ENCODE measurements around the gene CNTNAP5. TPM values are rescaled to one million over a fixed set of nuclear protein-coding genes. Genes with fewer than 3 reads are reported as not detected.
"Not testable (repeated sequence)": the region's sequence is repeated elsewhere in the genome, so short reads cannot be mapped to it uniquely, and the experiment has no call there.

The CNTNAP5 gene
- polyA plus RNA-seq, 4 donors = 0.06 to 0.75 (median 0.12) TPM

DNA sequence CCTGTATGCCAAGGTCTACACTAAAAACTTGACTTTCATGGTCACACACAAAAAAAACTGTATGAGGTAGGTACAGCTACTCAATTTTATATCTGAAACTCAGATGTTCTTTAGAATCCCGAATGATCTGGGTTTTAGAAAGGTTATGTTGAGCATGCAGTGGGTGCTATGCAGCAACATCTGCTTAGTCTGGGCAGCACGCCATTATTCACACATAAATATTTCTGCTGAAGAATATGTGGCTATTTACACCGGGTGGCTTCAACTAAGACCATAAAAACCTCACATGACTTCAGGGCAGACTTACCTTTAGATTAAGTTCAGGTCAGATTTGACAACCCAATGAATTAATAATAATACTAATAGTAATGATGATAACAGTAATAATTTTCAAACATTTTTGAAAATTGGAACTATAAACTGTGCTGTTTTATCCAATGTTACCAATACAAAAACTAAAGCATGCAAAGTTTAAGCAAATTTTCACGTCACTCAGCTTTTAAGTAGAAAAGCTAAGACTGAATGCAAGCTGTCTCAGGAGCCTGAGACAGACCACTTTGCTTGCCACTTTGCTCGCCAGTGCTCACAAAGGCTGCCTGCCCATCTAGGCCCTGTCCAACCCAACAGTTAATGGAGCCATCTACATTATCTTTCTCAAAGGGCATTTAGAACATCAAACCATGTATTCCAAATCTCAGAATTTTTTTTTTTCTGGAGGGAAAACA, 292.0 kb downstream of the CNTNAP5 start:
- DNase-seq (ENCODE audit: low read depth in 4 of 4, low spot score in 3 of 4) = no peak

DNA sequence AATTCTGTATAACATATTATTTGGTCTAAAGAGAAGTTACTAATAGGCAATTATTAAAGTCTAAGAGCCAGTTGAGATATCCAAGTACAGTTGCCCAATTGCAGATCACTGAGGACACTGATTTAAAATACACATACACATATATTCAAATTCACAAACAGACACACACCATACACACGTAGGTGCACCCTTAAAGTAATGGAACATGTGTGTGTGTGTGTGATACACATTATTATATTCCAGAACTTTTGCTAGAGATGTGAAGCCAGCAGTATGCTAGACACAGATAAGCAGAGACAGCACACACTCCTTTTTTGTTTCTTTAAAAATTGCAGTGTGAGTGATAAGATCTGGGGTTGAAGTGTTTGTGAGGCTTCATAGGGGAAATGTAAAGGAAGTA, 292.5 kb downstream of the CNTNAP5 start:
- DNase-seq (ENCODE audit: low read depth in 4 of 4, low spot score in 3 of 4) = no peak

DNA sequence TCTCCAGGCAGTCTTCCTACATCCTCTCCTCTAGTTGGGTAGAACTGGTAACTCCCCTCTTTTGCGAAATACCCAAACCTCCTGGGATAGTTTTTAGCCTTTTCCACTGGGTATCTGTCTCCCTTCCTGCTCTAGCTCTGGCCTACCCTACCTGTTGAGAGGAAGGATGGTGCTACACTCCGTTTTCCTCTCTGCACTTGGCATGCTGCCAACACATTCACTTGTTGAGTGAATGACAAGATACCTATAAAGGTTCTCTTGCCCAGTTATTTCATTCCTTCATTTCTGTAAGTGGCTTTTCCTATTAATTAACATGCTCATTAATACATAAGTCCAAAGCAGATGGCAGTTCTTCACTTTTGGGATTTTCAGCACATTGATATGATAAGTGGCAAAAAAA, 293.8 kb downstream of the CNTNAP5 start:
- DNase-seq (ENCODE audit: low read depth in 4 of 4, low spot score in 3 of 4) = no peak

DNA sequence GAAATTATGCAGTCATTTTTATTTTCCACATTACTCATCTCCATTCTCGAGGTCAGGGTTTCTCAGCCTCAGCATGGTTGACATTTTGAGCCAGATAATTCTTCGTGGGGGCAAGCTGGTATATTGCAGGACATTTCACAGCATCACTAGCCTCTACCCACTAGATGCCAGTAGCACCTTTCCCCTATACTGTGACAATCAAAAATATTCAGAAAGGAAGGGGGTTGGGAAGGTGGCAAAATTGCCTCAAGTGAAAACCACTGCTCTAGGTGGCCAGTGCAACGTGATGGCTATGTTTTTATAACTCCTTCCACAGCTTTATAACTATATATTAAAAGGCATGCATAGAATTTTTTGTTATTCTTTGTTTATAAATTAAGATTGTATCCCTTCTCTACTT, 294.5 kb downstream of the CNTNAP5 start:
- DNase-seq (ENCODE audit: low read depth in 4 of 4, low spot score in 3 of 4) = no peak

DNA sequence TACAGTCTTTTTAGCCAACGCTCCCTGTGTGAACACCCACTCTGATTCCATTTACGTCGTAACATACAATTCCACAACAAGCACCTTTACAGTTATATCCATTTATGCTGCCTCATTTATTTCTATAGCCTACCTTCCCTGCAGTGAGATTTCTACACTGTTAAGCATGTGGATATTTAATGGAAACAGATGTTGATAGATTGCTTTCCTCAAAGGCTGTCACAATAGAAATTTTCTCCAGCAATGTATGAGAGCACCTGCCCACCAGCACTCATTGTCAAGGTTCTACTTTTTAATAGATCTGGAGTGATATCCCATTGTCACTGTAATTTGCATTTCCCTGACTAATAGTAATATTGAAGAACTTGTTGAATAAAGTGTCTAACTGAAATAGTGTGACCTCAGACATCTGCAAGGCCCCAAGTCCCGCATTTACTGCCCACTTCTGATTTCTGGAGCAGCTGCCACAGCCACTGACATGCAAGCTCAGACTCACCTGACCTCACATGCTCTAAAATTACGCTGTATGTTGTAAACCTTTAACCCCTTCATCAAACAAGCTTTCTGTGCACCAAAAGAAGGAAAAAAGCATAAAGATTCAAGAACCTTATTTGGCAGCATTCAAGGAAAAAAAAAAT, 295.1 kb downstream of the CNTNAP5 start:
- DNase-seq (ENCODE audit: low read depth in 4 of 4, low spot score in 3 of 4) = no peak

DNA sequence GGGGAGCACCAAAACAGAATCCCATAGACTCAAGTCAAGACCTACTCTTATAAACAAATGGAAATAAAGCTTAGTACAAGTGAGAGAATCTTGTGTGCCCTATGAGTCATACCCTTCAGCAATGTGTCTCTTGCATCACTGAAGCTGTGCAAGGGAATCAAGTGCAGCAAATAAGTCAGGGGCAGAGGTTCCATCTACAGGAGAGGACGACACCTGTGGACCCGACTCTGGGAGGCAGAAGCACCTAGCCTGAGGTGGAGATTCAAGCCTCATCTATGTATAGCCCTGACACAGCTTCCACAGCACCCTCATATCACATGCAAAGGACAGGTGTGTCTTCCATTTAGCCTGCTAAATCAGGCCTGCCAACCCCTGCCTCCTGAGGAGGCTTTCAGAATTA, 298.2 kb downstream of the CNTNAP5 start:
- DNase-seq (ENCODE audit: low read depth in 4 of 4, low spot score in 3 of 4) = no peak

DNA sequence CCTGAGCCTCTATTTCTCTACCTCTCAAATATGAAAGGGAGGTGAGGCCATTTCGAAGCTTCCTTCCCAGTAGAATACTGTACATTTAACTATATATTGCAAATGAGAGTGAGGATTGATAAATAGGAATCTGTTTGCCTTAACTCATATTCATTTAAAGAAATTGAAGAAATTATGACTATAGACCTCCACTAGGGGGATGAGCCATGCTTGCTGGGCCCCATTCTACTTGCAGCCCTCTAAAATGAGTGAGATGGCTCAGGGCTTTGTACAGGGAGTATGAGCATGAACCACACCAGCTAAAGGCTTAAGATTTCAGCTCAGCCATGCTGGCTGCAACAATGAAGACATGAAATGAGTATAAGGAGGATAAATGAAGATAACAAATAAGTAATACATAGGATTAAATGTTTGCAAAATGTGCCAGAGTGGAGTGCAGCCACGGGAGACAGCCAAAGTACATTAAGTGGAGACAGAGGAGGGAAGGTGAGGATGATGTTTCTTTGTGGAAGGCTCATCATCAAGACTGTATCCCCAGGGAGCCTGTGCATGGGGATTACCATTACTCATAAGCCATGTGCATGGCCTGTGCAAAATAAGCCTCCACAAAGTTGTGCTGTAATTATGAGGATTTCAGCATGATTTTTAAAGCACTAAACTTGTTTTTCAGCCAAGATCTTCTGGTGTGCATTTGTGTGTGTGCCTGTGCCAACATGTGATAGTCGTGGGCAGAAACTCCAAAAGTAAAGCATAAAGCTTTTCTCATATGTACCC, 300.8 kb downstream of the CNTNAP5 start:
- DNase-seq (ENCODE audit: low read depth in 4 of 4, low spot score in 3 of 4) = no peak

DNA sequence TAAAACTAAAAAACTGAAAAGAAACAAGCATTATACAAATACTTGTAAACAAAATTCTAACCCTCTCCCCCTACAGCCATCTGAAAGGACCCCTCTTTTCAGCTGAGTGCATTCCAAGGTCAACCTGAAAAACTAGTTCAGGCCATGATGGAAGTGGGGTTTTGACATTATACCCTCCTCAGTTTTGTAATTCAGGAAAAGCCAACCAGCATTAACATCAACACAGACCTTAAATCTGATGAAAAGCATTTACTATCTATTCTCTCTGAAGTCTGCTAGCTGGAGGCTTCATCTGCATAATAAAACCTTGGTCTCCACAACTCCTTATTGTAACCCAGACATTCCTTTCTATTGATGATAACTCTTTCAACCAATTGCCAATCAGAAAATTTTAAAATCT, 302.2 kb downstream of the CNTNAP5 start:
- no peak for DNase-seq (ENCODE audit: low read depth in 4 of 4, low spot score in 3 of 4)

DNA sequence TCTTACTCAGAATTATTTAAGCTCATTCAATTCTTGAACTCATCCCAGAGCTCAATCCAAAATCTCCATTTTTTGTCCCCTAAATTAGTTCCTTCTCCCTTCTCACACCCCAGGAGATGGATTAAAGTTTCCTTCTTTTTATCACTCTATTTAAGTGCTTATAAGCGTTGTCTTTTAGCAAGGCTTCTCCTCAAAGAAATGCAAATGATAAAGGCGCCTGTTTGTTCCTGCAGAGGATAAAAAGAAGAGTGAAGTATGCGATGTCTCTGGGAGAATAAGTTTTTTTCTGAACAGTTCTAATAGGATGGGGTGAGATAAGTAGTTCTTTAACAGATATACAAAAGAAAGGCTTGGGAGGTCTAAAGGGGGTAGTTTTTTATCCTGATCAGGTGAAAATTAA, 303.3 kb downstream of the CNTNAP5 start:
- DNase-seq (ENCODE audit: low read depth in 4 of 4, low spot score in 3 of 4) = no peak

DNA sequence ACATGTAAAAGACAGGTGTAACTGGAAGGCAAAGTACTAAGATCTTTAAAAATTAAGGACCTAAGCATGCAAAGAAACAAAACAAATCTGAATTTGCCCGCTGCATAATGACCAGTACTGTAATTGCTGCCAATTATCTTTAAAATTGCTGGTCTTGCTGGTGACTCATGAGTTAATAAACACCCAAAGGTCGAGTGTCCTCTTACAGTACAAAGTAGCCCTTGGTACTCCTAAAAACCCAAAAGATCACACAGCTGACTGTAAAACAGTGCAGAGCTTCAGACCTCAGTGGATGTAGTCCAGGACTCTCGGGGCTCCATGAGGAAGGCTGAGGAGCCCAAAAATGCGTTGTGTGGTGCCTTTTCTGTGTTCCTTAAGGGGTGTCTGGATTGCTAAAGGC, 308.7 kb downstream of the CNTNAP5 start:
- no peak for DNase-seq (ENCODE audit: low read depth in 4 of 4, low spot score in 3 of 4)

DNA sequence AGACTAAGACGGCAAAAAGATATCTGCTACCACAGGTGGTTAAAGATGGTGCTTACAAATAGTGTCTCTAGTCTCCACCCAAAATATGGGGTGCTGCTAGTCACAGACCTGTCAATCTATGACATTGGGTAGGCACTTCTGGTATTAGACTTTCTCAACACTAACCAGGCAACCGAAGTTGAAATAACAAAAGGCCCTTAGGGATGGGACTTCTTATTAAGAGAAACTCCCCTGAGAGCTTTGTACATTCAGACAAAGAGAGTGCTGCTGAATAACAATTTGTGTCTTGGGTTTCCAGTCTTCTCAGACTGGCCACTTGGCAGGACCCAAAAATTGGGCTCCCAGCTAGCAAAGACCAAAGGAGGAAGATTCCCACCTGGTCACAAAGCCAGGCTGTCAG, 310.0 kb downstream of the CNTNAP5 start:
- DNase-seq (ENCODE audit: low read depth in 4 of 4, low spot score in 3 of 4) = no peak

DNA sequence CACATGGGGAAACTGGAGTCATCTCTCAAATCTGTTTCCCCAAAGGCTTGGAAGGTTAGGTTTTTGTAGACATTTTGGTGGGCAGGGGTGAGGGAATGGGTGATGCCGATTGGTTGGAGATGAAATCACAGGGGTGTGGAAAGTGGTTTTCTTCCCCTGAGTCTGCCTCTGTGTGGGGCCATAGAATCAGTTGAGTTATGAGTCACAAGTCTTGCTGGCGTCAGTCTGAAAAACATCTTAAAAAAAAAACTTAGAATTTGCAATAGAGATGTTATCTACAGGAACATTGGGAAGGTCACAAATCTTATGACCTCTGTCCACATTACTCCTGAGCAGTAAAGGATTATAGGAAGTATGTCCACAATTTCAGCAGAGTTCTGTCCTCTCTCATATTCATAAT, 314.6 kb downstream of the CNTNAP5 start:
- no peak for DNase-seq (ENCODE audit: low read depth in 4 of 4, low spot score in 3 of 4)

DNA sequence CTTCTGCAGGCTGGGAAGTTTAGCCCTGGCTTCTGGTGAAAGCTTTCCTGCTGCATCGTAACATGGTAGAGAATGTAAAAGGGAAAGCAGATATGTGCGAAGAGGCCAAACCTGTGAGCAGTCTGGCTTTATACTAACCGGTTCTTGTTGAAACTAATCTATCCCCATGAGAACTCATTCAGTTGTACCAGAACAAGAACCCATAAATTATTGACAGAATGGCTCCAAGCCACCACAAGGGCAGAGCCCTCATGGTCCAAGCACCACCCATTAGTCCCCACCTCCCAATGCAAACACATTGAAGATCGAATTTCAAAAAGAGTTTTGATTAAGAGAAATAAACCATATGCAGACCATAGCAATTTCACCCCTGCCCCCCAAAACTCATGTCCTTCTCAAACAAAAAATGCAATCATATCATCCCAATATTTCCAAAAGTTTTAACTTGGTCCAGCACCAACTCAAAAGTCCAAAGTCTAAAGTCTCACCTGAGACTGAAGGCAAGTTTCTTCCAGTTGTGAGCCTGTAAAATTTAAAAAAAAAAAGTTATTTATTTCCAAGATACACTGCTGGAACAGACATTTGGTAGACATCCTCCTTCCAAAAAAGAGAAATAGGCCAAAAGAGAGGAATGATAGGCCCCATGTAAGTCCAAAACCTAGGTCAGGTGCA, 318.9 kb downstream of the CNTNAP5 start:
- no peak for DNase-seq (ENCODE audit: low read depth in 4 of 4, low spot score in 3 of 4)

DNA sequence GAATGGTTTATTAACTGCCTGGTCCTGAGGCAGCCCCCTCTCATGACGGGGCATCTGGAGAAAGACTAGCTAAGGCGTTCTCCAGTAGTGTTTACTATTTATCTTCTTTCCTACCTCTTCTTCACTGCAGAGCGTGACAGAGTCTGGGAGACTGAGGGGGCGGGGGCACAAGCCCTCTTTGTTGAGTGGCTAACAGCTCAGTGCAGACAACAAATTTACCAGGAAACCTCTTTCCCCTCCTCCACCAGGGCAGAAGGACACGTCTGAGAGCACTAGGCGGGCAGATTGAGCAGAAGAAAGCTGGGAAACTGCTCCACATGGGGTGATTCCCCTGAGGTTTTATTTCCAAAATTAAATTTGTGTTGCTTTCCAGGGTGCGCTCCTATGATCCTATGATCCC, 322.1 kb downstream of the CNTNAP5 start:
- no peak for DNase-seq (ENCODE audit: low read depth in 4 of 4, low spot score in 3 of 4)

DNA sequence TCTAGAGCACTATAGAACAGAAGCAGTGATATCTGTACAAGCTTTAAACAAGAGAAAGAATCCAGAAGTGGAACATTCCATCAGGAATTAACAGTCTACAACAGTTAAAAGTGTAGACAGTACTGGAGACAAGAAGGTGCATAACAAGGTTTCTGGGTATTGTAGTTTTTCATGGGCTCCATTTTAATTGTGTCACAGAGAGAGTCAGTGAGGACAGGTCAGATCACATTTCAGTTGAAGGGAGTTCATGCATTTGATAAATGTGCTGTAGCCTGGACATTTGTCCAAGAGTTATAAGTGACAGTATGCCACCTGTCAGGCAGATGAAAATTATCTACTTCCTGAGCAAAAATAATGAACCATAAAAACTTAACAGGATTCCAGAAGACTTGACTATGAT, 328.6 kb downstream of the CNTNAP5 start:
- peak in 2 of 4 donors; percentile 2 to 32 for DNase-seq (ENCODE audit: low read depth in 4 of 4, low spot score in 3 of 4)

DNA sequence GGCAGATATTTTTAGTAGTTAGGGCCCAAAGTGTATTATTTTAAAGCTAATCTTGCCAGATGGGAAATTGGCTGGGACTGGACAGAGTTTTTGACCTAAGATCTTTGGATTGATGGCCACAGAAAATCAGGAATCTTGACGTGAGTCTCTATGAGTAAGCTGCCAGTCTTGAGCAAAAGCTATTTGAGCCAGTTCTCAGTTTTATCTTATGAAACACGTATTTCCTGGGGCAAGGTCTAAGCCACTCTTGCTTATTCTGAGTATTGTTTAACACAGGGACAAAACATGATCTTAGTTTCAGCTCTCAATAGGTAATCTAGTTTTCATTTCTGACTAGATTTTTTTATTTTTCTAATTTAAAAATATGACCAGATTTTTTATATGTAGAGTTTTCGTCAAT, 329.4 kb downstream of the CNTNAP5 start:
- no peak for DNase-seq (ENCODE audit: low read depth in 4 of 4, low spot score in 3 of 4)

DNA sequence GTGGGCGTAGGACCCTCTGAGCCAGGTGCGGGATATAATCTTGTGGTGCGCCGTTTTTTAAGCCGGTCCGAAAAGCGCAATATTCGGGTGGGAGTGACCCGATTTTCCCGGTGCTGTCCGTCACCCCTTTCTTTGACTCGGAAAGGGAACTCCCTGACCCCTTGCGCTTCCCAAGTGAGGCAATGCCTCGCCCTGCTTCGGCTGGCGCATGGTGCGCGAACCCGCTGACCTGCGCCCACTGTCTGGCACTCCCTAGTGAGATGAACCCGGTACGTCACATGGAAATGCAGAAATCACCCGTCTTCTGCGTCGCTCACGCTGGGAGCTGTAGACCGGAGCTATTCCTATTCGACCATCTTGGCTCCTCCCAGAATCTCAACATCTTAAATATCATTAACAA, 336.9 kb downstream of the CNTNAP5 start:
- not testable (repeated sequence) for DNase-seq (ENCODE audit: low read depth in 4 of 4, low spot score in 3 of 4)

DNA sequence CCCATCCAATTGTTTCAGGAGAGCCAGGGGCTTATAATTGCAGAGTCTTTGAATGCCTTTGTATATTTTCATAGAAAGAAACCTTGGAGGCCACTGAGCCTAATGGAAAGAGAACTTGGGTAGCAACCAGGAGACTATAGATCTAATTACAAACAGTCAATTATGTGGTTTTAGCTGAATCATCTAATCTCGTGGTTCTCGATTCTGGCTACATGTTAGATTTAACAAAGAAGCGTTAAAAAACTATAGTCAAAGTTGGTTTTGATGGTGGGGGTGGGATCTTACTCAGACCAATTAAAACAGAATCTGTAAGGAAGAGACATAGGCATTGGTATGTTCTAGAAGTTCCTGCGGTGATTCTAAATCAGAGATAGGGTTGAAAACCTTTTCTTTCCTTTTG, 344.1 kb downstream of the CNTNAP5 start:
- DNase-seq (ENCODE audit: low read depth in 4 of 4, low spot score in 3 of 4) = no peak

DNA sequence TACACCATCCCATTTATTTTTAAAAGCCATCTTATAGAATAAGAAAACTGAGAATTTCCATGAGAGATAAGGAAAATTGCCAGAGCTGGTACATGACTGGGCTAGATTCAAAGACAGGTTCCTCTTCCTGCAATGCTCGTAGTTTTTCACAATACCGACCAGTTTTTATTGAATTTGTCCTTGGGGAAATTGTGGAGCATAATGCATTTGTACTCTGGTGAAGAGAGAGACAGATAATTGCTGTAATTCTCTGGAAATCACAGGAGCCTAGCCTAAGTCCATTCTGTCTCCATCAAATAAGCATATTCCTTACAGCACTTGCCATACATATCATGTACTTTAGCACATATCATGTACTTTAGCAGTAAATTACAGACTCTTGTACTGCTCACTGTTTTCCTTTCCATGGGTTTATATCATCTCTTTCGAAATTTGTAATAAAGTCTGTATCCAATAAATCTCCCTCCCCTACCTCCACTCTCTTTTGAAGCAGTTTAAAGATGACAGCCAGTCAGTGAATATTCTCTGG, 355.2 kb downstream of the CNTNAP5 start:
- DNase-seq (ENCODE audit: low read depth in 4 of 4, low spot score in 3 of 4) = no peak

DNA sequence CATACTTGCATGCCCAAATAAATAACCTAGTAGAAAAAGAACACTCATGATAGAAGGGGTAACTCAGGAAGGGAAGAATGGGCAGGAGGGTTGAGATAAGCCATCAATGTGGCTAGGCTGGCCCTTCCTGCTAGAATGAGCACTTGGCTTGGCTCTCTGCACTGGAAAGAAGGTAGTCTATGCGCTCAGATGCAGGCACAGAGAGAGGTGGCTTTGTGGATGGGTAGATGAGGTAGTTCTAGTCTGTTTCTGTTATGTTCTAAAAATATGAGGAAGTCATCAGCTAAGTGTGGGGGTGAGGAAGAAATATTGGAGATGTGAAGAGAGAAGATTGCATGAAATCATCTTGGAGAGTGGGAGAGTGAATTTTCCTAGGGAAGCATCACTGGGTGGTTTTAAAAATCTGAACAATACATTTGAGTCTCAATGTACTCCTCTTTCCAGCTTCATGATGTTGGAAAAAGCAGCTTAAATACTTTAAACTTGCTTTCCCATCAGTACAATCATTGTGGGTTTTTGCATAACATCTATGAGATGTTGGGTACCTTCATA, 357.1 kb downstream of the CNTNAP5 start:
- no peak for DNase-seq (ENCODE audit: low read depth in 4 of 4, low spot score in 3 of 4)

DNA sequence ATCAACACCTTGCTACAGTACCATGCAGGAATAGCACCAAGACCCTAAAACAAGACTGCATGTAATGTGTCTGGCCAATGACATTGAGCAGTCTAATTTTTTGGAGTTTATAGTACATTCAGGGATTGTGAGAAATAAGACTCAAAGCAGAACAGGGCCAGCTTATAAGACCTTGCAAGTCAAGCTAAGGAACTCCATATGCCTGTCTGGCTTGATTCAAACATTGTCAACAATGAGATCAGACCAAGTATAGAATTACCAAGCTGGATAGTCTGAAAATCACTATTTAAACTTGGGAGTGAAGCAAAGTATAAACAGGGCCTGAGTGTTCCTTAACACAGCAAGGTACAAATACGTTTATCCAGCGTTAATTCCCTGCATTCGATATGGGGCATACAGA, 370.9 kb downstream of the CNTNAP5 start:
- no peak for DNase-seq (ENCODE audit: low read depth in 4 of 4, low spot score in 3 of 4)

Measured in left renal pelvis (tissue), 4 donors.